ENCODE measurements around the gene EXOSC7.

EXOSC7 gene

DNA sequence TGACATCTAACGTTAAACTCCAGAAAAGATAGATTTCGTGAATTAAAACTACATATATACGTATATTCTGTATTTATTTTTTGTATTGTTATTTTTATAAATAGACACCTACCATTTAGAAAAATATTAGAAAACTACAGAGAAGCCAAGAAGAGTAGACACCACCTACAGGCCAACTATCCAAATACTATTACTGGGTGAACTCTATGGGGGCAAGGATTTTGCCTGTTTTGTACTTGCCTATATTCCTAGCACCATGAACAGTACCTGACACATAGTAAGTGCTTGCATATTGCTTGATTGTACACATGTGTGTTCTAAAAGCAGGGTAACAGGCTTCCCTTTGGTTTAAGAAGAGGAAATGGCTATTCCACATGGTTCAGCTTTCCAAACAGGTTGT, 25.7 kb downstream of the EXOSC7 start:
- H3K4me3 ChIP-seq (replicated peaks; ENCODE audit: low read depth, low read length) = no peak overlapping the region
- TF ChIP-seq, protein P1, sequence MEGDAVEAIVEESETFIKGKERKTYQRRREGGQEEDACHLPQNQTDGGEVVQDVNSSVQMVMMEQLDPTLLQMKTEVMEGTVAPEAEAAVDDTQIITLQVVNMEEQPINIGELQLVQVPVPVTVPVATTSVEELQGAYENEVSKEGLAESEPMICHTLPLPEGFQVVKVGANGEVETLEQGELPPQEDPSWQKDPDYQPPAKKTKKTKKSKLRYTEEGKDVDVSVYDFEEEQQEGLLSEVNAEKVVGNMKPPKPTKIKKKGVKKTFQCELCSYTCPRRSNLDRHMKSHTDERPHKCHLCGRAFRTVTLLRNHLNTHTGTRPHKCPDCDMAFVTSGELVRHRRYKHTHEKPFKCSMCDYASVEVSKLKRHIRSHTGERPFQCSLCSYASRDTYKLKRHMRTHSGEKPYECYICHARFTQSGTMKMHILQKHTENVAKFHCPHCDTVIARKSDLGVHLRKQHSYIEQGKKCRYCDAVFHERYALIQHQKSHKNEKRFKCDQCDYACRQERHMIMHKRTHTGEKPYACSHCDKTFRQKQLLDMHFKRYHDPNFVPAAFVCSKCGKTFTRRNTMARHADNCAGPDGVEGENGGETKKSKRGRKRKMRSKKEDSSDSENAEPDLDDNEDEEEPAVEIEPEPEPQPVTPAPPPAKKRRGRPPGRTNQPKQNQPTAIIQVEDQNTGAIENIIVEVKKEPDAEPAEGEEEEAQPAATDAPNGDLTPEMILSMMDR (IDR thresholded peaks at IDR 0.05; ENCODE audit: low read length, missing control alignments) = peak; percentile 7
- DNase-seq (ENCODE audit: low read depth) = no peak

DNA sequence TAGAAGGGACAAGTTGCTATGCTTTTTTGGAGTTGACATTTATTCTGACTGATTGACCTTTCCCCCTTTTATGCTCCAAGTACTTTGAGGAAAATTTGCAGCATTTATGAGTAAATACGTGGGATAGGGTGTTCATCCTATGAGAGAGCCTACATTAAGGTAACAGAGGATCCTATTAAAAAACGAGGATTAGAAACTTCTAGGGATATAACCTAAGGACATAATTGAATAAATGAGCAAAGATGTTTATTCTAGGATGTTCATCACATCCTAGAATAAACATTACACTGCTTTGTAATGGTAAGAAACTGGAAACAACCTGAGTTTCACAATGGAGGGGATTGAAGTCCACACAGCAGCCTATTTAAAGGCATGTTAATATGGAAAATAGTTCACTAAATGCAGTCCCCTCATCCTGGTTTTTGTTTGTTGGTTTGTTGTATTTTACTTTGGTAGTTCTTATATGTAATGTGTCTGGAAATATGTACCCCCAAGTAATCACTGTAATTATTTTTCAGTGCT, 26.2 kb downstream of the EXOSC7 start:
- DNase-seq (ENCODE audit: low read depth) = no peak
- H3K4me3 ChIP-seq (replicated peaks; ENCODE audit: low read depth, low read length) = no peak overlapping the region
- TF ChIP-seq, protein P1 (IDR thresholded peaks at IDR 0.05; ENCODE audit: low read length, missing control alignments) = no peak

DNA sequence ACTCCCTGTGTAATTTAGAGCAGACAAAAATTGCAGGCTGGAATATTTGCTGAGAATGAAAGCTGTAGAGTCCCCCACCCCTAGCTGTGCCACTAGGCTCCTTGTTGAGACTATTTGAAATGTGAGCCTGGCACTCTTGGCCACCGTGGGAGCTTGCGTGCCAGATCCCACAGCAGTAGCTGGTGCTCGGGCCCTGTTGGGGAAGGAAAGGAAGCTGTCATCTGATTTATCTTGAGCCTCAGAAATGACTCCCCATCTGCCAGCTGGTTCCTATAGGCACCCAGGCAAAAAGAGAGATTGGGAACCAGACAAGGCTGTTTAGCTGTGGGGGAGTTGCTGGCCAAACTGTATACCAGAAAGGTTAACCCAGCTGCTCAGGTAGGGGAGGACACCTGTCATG, 26.7 kb downstream of the EXOSC7 start:
- TF ChIP-seq, protein P1 (IDR thresholded peaks at IDR 0.05; ENCODE audit: low read length, missing control alignments) = no peak
- H3K4me3 ChIP-seq (replicated peaks; ENCODE audit: low read depth, low read length) = no peak overlapping the region
- DNase-seq (ENCODE audit: low read depth) = no peak

DNA sequence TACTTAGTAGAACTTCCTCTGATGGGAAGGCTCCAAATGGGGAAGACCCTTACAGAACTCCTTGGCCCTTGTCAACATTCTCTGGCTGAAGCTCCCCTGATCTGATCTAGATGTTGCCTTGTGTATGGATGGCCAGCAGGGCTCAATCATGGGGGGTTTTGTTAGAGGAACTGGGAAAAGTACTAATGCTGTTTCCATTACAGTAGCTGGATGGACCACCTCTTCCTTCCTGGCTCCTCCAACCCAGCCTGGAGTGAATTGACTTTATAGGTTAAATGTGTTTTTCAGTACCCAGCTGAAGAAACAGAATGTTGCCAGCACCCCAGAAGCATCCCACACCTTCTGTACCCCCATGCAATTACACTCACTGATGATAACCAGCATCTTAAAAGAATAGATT, 27.4 kb downstream of the EXOSC7 start:
- TF ChIP-seq, protein P1 (IDR thresholded peaks at IDR 0.05; ENCODE audit: low read length, missing control alignments) = no peak
- no peak for DNase-seq (ENCODE audit: low read depth)
- no peak overlapping the region for H3K4me3 ChIP-seq (replicated peaks; ENCODE audit: low read depth, low read length)

DNA sequence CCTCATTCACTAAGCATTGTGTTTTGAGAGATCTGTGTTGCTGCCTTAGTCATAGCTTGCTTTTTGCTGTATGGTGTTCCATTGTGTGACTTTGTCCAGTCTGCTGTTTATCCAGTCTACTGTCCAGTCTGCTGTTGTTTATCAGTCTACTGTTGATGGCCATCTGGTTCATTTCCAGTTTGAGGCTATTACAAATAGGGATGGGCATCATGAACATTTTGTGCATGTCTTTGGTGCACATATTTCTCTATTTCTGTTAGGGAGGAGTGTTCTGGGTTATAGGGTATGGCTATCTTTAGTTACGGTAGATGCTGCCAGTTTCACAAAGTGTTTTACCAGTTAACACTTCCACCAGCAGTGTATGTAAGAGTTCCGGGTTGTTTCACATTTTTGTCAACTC, 27.8 kb downstream of the EXOSC7 start:
- no peak overlapping the region for H3K4me3 ChIP-seq (replicated peaks; ENCODE audit: low read depth, low read length)
- TF ChIP-seq, protein P1 (IDR thresholded peaks at IDR 0.05; ENCODE audit: low read length, missing control alignments) = no peak

DNA sequence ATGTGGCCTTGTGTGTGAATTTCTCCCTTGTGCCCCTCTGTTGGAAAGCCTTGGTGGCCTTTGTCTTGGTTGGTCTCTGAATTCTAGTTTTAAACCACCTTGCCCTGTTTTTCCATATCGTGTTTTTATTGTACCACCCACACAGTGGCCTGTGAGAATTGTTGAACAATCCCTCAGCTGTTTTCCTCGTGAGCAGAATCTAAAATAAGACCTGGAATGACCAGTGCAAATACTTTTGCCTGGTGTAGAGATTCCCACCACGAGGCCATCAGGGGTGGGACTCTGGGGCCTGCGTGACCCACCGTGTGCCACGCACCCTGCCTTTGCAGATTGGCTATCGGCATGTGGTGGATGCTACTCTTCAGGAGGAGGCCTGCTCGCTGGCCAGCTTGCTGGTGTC, 31.0 kb downstream of the EXOSC7 start:
- no peak for DNase-seq (ENCODE audit: low read depth)
- TF ChIP-seq, protein P1 (IDR thresholded peaks at IDR 0.05; ENCODE audit: low read length, missing control alignments) = no peak
- no peak overlapping the region for H3K4me3 ChIP-seq (replicated peaks; ENCODE audit: low read depth, low read length)

More for the DNA sequence above, 27.8 kb downstream of the EXOSC7 start:
- peak; percentile 23 for DNase-seq (ENCODE audit: low read depth)

DNA sequence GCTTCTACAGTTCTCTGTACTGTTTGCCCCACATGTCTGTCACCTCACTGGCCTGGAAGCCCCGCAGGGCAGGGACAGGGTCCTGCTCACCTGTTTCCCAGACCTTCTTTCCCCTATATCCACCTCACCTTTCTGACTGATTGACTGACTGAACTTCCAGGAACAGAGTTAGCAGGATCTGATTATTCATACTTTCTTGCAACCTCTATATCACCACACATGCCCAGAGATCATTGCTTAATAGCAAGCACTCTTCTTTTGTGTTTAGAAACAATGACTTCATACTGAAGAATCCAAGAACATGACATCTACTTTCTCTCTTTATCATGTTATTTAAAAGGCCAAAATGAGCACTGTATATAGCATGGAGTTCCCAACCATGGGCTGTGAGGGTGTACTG, 32.1 kb downstream of the EXOSC7 start:
- DNase-seq (ENCODE audit: low read depth) = peak; percentile 79
- no peak overlapping the region for H3K4me3 ChIP-seq (replicated peaks; ENCODE audit: low read depth, low read length)
- TF ChIP-seq, protein P1 (IDR thresholded peaks at IDR 0.05; ENCODE audit: low read length, missing control alignments) = no peak
